GM21717 (cell line): ENCODE results near the gene SERPINA12.
"Not testable (repeated sequence)": the region's sequence is repeated elsewhere in the genome, so short reads cannot be mapped to it uniquely, and the experiment has no call there.

Experiments
- ATAC-seq: cut with Tn5 transposase; IDR thresholded peaks from one replicate; pipeline ENCODE4 v1.9.1; 2021; ENCODE audit warnings: mild to moderate bottlenecking, moderate library complexity; ENCODE audit not compliant: unreplicated experiment

Gene SERPINA12

DNA sequence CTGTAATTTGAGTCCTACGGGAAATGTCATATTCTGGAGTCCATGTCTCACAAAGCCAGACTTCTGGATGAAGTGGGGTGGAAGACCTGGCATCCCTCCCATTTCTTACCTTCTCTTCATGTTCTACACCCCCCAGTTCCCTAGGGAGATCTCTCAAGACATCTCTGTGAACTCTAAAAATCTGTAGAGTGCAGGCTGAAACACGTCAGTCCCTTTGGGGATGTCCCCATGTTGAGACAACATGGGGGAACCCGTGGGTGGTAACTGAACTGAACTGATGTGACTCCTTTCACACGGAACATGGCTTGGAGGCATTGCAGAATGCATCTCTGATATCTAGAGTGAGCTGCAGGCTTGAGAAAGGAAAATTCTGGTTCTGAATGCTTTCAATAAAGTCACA, 15.2 kb downstream of the SERPINA12 start:
- ATAC-seq, result no peak

DNA sequence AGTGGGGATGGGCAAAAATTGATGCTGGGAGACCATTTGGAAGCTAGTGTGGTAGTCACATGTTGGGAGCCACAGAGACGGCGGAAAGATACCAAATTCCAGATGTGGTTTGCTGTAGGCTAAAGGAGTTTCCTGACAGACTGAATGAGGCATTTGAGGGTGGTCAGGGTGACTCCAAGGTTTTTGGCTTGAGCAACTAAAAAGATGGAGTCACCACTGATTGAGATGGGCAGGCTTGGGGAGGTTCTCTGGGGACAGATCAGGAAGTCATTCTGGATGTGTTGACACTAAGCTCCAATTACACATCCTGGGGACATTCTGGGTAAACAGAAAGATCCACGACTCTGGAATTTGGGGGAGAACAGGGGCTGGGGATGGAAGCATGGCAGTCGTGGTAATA, 17.8 kb downstream of the SERPINA12 start:
- no peak for ATAC-seq

DNA sequence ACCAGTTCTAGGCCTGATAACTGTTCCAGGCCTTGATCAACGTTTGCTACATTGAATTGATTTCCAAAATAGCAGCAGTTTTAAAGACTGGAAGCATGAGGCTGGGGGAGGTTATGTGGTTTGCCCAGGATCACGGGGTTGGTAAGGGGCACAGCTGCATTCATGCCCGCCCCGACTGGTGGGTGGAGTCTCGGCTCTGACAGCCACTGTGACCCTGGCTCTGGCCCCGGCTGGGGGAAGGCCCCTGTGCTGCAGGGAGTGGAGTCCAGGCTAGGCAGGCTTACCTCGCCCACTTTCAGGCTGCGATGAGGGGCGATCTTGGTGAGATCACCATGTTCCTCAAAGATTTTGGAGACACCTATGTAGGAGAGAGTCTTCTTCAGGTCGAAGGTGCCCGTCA, 19.9 kb downstream of the SERPINA12 start:
- no peak for ATAC-seq

DNA sequence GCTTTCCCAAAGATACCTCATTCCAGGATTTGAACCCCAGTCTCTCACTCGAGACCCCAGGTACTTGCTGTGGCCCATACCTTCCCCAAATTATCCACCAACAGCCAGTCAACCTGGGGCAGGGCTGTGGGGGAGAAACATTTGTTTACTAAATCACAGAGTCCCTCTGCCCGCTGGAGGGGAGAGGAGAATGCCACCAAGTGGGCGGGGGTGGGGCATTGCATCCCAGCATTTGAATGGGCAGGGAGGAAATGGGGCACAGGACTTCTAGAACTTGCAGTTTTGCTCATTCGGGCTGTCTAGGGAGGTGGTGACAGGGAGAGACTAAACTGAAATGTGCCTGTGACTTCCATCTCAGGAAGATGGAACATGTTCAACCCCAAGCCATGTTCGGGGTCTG, 22.4 kb downstream of the SERPINA12 start:
- no peak for ATAC-seq

DNA sequence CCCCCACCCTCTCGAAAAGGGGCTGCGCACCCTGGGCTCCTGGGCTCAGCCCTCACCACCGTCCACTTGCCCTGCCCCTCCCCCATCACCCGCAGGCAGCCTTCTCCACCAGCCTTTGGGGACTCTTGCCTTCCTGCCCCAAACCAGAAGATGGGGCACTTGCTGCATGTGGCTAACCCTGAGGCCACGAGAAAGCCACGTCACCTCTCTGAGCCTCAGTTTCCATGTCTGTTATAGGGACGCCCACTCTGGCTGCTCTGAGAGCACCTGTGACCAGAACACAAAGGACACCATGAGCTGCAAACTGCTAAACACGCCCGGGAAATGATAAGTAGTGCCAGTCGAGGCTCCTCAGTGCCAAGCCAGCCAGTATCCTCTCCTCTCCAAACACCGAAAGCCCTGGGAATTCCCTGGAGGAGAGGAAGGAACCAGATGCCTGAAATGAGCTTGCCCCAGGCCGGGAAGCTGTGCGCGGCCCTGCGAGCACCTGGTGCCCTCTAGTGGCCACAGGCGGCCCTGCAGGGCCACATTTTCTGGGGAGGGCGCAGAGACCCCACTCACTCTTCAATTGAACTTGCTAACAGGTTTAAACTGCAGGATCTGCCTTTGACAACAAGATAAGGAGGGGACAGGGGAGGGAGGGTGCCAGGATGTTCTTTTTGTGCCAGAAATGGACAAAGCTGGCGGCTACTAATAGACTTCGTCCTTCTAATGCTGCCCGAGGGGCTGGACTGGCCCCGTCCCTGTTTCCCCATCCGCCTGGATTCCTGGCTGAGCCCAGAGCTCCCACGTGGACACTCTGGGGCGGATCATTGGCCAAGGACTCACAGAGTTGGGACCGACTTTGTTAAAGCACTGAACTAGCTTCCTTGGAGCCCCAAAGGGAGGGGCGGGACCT, 23.1 kb downstream of the SERPINA12 start:
- no peak for ATAC-seq

DNA sequence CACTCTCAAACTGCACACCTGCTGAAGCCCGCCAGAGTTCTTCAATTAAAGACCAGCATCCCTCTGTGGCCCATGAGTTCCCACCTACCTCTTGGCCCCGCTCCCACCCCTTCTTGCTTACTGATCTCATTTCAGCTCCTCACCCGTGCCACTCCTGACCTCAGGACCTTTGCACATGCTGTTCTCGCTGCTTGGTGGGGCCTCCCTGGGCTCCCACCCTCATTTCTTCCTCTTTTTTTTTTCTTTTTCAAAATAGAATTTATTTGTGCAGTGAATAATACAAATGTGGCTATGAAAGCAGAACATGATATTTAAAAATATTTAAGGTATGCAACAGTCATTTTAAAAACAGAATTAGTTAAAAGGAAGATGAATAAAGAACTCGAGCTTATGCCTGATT, 24.8 kb downstream of the SERPINA12 start:
- ATAC-seq, result no peak

DNA sequence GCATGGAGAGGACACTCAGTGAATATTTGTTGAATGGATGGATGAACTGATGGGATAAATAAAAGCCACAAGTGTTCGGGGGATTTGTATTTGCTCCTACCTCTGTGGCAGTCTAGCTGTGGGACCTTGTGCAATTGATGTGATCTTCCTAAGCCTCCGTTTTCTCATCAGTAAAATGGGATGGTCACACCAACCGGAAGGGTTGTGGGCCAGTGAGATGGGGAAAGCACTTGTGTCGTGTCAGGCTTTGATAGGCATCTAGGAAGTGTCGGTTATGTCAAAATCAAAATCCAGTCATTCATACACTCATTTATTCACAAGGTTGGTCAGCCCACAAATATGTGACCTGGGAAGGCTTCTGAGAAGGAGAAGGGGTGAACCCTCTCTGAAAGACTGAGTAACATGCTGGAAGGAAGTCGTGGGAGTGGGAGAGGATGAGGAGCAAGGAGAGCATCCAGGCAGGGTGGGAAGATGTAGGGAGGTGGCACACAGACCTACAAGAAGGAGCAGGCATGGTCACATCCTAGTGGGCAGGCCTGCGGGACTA, 25.5 kb downstream of the SERPINA12 start:
- no peak for ATAC-seq

DNA sequence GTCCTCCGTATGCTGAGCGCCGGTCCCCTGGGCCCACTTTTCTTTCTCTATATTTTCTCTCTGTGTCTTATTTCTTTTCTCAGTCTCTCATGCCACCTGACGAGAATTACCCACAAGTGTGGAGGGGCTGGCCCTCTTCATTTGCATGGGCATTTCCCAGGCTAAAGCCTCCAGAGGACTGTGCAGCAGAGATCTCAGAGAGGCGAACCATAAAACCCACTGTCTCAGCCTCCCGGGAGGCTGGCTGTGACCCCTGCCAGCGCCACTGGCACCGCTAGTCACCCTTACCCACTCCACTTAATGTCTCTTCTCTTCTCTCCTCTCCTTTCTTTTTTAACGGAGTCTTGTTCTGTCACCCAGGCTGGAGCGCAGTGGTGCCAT, 26.2 kb downstream of the SERPINA12 start:
- peak; percentile 45 for ATAC-seq

DNA sequence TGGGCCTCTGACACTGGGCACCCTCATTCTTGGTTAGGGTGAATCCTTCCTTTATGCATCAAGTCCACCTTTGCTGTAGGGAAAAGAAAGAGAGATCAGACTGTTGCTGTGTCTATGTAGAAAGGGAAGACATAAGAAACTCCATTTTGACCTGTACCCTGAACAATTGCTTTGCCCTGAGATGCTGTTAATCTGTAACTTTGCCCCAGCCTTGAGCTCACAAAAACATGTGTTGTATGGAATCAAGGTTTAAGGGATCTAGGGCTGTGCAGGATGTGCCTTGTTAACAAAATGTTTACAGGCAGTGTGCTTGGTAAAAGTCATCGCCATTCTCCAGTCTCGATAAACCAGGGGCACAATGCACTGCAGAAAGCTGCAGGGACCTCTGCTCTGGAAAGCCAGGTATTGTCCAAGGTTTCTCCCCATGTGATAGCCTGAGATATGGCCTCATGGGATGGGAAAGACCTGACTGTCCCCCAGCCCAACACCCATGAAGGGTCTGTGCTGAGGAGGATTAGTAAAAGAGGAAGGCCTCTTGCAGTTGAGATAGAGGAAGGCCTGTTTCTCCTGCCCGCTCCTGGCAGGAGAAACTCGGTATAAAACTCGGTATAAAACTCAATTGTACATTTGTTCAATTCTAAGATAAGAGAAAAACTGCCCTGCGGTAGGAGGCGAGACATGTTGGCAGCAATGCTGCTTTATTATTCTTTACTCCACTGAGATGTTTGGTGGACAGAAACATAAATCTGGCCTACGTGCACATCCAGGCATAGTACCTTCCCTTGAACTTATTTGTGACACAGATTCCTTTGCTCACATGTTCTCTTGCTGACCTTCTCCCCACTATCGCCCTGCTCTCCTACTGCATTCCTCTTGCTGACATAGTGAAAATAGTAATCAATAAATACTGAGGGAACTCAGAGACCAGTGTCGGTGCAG, 26.9 kb downstream of the SERPINA12 start:
- not testable (repeated sequence) for ATAC-seq

DNA sequence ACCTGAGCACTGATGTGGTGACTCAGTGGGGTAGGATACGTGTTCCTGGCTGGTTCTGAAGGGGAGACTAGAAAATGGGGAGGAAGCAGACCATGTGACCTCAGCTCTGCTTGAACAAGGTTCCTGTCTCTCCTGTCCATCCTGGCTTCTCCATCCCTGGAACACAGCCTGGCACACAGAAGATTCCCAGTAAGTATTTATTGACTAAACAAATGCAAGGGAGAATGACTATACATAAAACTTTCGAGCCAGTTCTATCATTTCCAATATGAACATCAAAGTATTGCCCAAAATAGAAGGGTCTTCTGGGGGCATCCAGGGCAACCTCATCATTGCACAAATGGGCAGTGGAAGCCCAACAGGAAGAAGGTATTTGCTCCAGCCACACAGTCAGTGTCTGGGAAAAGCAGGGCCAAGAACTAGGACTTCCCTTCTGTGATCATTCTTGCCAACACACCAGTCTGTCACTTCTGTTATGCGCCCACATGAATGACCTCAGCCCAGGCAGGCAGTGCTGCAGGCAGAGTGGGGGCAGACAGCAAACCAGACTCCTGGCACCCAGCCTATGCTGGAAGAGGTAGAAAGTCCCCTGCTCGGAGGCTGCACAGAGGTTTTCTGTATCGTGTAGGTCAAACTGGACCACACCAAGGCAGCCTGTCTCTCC, 27.7 kb downstream of the SERPINA12 start:
- no peak for ATAC-seq

DNA sequence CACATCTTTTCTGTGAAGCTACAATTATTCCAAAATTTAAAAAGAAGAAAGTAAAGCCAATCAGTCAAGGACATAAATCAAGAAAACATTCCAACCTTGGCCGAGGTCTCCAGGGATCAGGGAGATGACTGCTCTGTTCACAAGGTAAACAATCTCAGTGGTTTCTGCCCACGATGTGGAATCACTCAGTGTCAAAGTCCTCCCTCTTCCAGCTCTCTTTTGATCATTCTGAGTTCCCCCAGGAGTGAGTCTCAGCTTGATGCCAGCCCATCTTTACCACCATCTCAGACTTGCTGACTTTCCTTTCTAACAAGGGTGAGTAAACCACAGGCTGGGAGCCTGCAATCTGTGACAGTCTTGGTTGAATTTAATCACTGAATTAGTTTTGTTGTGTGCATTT, 28.5 kb downstream of the SERPINA12 start:
- no peak for ATAC-seq

DNA sequence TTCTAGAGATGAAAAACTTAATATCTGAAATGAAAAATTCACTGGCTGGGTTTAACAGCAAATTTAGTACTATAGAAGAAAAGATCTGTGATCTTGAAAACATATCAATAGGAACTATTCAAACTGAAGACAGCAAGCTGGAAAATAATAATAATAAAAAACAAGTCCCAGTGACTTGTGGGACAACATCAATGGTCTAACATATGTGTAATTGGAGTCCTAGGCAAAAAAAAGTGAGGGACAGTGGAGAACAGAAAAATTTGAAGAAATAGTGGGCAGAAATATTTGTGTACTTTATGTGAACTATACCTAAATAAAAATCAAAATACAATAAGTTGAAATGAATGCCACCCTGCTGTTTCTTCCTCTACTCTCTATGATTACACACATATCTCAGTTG, 30.8 kb downstream of the SERPINA12 start:
- ATAC-seq, result no peak

DNA sequence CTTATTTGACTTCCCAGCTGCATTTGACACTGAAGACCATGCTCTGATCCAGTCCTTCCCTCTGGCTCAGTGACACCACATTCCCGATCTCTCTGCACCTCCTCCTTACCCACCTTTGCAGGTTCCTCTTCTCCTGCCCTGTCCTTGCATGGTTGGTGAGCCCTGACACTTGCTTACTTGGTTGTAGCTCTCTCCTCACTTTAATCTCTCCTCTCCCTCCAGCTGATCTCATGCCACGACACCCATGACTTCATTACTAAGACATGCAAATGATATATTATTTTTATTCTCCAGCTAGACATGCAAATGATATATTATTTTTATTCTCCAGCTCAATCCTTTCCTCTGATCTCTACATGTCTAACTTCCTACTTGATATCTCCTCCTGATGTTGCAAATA, 33.2 kb downstream of the SERPINA12 start, which contains the start of gene SERPINA9:
Gene SERPINA9, minus strand, starts transcription at position 175 of the 400 bp plus-strand sequence. CDS start 6,357 bp downstream, outside the sequence.
- no peak for ATAC-seq

DNA sequence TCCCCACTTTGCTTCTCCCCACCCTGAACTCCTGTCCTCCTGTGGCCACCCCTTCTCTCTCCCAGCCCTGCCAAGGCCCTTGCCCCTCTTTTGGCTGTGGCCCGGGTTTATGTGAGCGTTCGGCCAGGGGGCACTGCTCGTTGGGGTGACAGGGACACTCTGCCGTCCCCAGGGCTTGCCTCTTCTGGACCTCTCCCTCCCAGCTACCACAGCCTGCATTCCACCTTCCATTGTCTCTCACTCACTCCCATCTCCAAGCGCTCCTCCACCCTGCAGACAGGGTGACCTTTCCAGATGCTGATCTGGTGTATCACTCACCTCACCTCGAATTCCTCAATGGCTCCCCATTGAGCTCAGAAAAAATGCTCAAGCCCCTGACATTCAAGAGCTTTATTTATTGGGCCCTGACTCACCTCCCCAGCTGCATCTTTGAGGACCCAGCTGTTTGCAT, 34.7 kb downstream of the SERPINA12 start:
- no peak for ATAC-seq

DNA sequence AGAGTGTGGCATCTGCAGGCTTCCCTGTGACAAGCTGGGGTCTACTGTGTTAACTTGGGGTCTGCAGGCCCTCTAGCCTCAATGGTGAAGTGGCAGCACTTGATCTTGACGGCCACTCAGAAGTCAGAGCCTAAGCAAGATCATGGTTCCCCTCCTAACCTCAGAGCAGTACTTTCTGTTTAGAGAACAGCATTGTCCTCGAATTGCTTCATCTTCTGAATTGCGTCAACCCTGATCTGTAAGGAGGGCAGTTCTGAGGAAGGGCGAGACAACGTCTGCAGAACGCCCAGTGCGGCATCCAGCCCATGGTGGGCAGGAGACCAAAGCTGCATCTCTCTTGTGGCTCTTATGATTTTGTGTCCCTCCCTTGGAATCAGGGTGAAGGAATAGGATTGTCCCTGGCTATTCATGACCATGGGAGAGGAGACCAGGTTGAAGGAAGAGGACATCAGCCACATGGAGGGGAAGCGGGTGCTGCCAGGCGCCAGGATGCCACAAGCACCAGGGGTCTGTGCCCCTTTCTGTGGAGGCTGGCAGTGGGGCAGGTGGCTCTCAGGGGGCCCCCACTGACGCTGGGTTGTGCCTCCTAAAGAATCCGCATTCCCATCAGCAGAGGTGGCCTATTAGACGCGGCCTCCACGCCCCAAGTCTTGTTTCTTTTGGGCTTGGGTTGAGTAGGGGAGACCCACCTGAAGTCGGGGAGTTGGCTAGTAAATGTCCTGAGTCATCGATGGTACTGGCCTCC, 35.4 kb downstream of the SERPINA12 start:
- ATAC-seq, result no peak

DNA sequence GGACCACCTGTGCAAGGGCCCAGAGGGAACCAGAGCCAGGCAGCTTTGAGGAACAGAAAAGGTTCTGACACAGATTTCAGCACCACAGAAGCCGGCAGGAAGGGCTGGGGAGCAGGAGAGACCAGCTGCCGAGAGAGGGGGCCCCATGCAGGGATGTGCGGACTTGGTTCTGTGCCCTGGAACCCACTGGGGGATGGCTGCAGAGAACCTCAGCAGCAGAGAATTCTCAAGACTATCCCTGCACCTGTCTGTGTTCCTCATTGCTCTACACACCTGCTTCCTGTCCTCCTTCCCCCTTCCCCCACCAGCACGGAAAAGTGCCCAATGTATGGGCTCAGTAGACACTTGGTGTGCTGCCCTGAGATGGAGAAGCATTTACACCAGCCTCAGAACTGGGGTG, 36.4 kb downstream of the SERPINA12 start:
- no peak for ATAC-seq

DNA sequence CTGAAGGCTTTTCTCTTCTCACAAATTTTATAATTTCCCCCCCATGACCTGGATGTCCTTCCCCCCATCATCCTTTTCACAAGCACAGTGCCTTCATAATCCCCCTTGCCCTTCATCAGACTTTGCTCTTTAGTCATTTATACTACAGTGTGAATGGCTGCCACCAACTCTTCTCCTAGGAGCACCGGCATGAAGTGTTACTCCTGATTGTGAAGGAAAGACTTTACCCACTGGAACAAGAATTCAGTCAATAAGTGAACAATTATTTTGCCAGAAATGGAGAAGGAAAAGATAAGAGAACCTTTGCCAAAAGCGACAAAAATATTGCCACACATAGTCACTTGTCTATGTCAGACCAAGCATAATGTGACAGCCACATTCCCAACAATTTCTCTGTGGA, 38.2 kb downstream of the SERPINA12 start:
- ATAC-seq, result no peak

DNA sequence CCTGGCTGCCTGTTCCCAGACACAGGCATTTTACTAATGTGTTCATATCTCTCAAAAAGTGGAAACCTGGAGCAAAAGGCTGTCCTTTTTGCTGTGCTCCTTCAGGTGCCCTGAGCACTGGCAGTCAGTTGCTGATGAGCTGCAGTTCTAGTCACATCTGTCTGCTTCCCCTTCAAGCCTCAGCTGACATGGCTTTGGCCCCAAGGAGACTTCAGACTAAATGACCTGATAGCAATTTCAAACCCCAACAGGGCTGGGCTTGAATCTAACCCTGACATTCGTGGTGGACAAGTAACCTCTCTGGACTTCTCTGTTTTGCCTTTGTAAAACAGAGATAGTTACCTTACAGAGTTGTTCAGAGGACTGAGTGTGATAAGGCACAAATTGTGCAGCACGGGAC, 39.0 kb downstream of the SERPINA12 start:
- no peak for ATAC-seq

DNA sequence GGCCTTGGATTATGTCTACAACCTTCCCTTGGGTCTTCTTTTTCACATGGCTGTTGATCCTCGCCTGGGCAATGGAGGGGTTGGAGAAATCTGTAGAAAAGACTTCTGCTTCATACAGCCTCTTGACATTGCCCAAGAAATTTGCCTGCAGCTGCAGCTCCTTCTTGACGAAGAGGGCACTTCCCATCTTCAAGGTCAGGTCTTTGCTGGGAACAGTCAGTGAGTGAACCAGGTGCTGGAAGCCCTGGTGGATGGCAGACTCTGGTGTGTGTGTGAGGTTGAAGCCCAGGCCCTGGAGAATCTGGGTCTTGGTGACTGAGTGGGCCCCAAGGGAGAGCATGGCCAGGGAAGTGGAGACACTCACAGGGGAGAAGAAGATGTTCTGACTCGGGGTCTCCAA, 40.0 kb downstream of the SERPINA12 start:
- no peak for ATAC-seq
